ENCODE data around the gene APBA2.

- TF ChIP-seq CTCF (IDR thresholded peaks at IDR 0.05) (no peak), POLR2A (IDR thresholded peaks at IDR 0.05) (no peak), EP300 (IDR thresholded peaks at IDR 0.05) (no peak)
Observed at GRCh38 chr15:28942046-28942445, 56.3 kb downstream of the APBA2 start.

Measured in upper lobe of left lung (tissue), 4 donors.